GM12878 (cell line): ENCODE data around the gene EPO. TPM values are rescaled to one million over a fixed set of nuclear protein-coding genes. Genes with fewer than 3 reads are reported as not detected.

Experiments used
- ATAC-seq: fragments of 200-7000 bp; cut with Tn5 transposase; 3 replicates; pipeline ENCODE4 v1.9.1; 2020; ENCODE audit warnings: mild to moderate bottlenecking, moderate library complexity
- BruUV-seq: library from RNA; stranded (reverse); fragments of 400-500 nt; replicated peaks from 2 replicates; lab custom pipeline; 2021; lab: Mats Ljungman, UMichigan
- CTCF ChIA-PET: fragments of 300-600 bp; sonication (Branson Sonifier 250); formaldehyde crosslinking; extraction: SDS; loops from one replicate; lab custom pipeline; 2021; ENCODE audit warnings: inconsistent platforms; lab: Yijun Ruan, JAX
- POLR2A ChIA-PET: fragments of 350-600 bp; formaldehyde crosslinking; extraction: SDS; loops from one replicate; lab custom pipeline; 2021; ENCODE audit warnings: inconsistent platforms; lab: Charles Lee
- RAD21 ChIA-PET: fragments of 300-600 bp; sonication (Branson Sonifier 250); formaldehyde crosslinking; loops from one replicate; lab custom pipeline; 2023; ENCODE audit warnings: antibody characterized with exemption; ENCODE audit not compliant: unreplicated experiment; lab: Charles Lee
- SMC1A ChIA-PET: fragments of 300-600 bp; sonication (Branson Sonifier 250); formaldehyde crosslinking; loops from one replicate; lab custom pipeline; 2023; ENCODE audit not compliant: unreplicated experiment, uncharacterized antibody; lab: Charles Lee
- DNase-seq: peaks from one replicate; pipeline ENCODE4 v3.0.0-alpha.2; 2011; ENCODE audit warnings: low read depth, low spot score
- FAIRE-seq: peaks from 3 replicates; lab custom pipeline; 2011; peaks lifted over from hg19 to GRCh38; lab: Jason Lieb, UNC
- H2AFZ ChIP-seq: 2 replicates; pipeline ENCODE4 v1.6.0; 2011; ENCODE audit warnings: low read depth, low read length, control low read depth; ENCODE audit not compliant: control insufficient read depth
- H3K27ac ChIP-seq: 2 replicates; pipeline ENCODE4 v1.5.1; 2011; ENCODE audit warnings: control low read depth; ENCODE audit not compliant: control insufficient read depth, insufficient read depth
- H3K27me3 ChIP-seq, 2 experiments: replicated peaks in 1 of 2; 2 replicates each; pipeline versions ENCODE4 v1.6.0 to v1.6.1; 2011; ENCODE audit warnings: low read length in 1 of 2; ENCODE audit not compliant: control insufficient read depth in 2 of 2, insufficient read depth in 2 of 2
- H3K36me3 ChIP-seq, 2 experiments: 2 replicates each; pipeline ENCODE4 v1.5.1; 2011; ENCODE audit warnings: low read length in 1 of 2; ENCODE audit not compliant: control insufficient read depth in 2 of 2, insufficient read depth in 2 of 2
- H3K4me1 ChIP-seq: 2 replicates; pipeline ENCODE4 v1.6.1; 2011; ENCODE audit warnings: mild to moderate bottlenecking, low read length, moderate library complexity, mixed read lengths; ENCODE audit not compliant: control insufficient read depth, insufficient read depth
- H3K4me2 ChIP-seq: 2 replicates; pipeline ENCODE4 v1.6.0; 2011; ENCODE audit warnings: control low read depth; ENCODE audit not compliant: control insufficient read depth, insufficient read depth
- H3K4me3 ChIP-seq: fragments of 200-600 bp; sonication (generic); 2 replicates; pipeline ENCODE4 v1.5.1; 2016
- H3K79me2 ChIP-seq: 2 replicates; pipeline ENCODE4 v1.6.0; 2011; ENCODE audit warnings: low read length; ENCODE audit not compliant: control insufficient read depth, insufficient read depth
- H3K9ac ChIP-seq: 2 replicates; pipeline ENCODE4 v1.8.0; 2011; ENCODE audit warnings: low read length, control low read depth, mixed read lengths; ENCODE audit not compliant: control insufficient read depth, insufficient read depth
- H3K9me3 ChIP-seq: replicated peaks from 3 replicates; pipeline ENCODE4 v1.5.1; 2011; ENCODE audit warnings: mild to moderate bottlenecking, low read length; ENCODE audit not compliant: control insufficient read depth, insufficient read depth
- H4K20me1 ChIP-seq: 2 replicates; pipeline ENCODE4 v1.6.0; 2011; ENCODE audit not compliant: control insufficient read depth, insufficient read depth
- EED ChIP-seq: sonication (generic); IDR thresholded peaks from 2 replicates; pipeline ENCODE4 v1.6.1; 2016; ENCODE audit warnings: antibody characterized with exemption, low read depth
- EGR1 ChIP-seq, 2 experiments: IDR thresholded peaks; 1 replicate in 1 of 2; 2 replicates in 1 of 2; pipeline ENCODE4 v1.6.1; 2011 to 2012; ENCODE audit warnings: low read depth in 2 of 2, low read length in 2 of 2, borderline replicate concordance in 1 of 2, mild to moderate bottlenecking in 1 of 2, moderate library complexity in 1 of 2
- GATAD2B ChIP-seq: fragments of 450-650 bp; conservative IDR thresholded peaks from 2 replicates; pipeline ENCODE4 v1.6.1; 2017; ENCODE audit warnings: low read depth, mild to moderate bottlenecking, moderate library complexity
- IRF3 ChIP-seq: fragments of 450-650 bp; IDR thresholded peaks from 2 replicates; pipeline ENCODE4 v1.6.1; 2014; ENCODE audit warnings: mild to moderate bottlenecking
- JUNB ChIP-seq: IDR thresholded peaks from 2 replicates; pipeline ENCODE4 v1.6.1; 2016; ENCODE audit warnings: antibody characterized with exemption, mild to moderate bottlenecking
- NFXL1 ChIP-seq: fragments of 450-650 bp; IDR thresholded peaks from 2 replicates; pipeline ENCODE4 v1.6.1; 2017; ENCODE audit warnings: antibody characterized with exemption, mild to moderate bottlenecking, borderline replicate concordance
- NR2C1 ChIP-seq: fragments of 450-650 bp; IDR thresholded peaks from 2 replicates; pipeline ENCODE4 v1.6.1; 2017; ENCODE audit warnings: antibody characterized with exemption, mild to moderate bottlenecking, moderate library complexity
- PML ChIP-seq: IDR thresholded peaks from 2 replicates; pipeline ENCODE4 v1.6.1; 2012; ENCODE audit warnings: low read length, inconsistent platforms
- RBBP5 ChIP-seq: fragments of 200-600 bp; sonication (generic); conservative IDR thresholded peaks from 2 replicates; pipeline ENCODE4 v1.6.1; 2016
- SMAD5 ChIP-seq: IDR thresholded peaks from 2 replicates; pipeline ENCODE4 v1.6.1; 2016; ENCODE audit warnings: antibody characterized with exemption, low read depth
- SMARCA5 ChIP-seq: fragments of 450-650 bp; IDR thresholded peaks from 2 replicates; pipeline ENCODE4 v1.6.1; 2017; ENCODE audit warnings: mild to moderate bottlenecking
- STAT1 ChIP-seq: fragments of 450-650 bp; conservative IDR thresholded peaks from 2 replicates; pipeline ENCODE4 v1.6.1; 2014; ENCODE audit warnings: antibody characterized with exemption, mild to moderate bottlenecking
- TCF7 ChIP-seq: IDR thresholded peaks from 2 replicates; pipeline ENCODE4 v1.6.1; 2014; ENCODE audit warnings: antibody characterized with exemption, borderline replicate concordance
- ZSCAN29 ChIP-seq: fragments of 450-650 bp; IDR thresholded peaks from 2 replicates; pipeline ENCODE4 v1.6.1; 2017; ENCODE audit warnings: mild to moderate bottlenecking, moderate library complexity
- ZZZ3 ChIP-seq: IDR thresholded peaks from 2 replicates; pipeline ENCODE4 v1.6.1; 2011; ENCODE audit warnings: low read depth; ENCODE audit not compliant: control insufficient read depth, insufficient read length
- WGBS: methylation state at CpG from one replicate; pipeline ENCODE4 v1.1.6; 2016; ENCODE audit warnings: low lambda C conversion rate; ENCODE audit not compliant: insufficient replicate concordance, insufficient coverage; ENCODE audit errors: missing lambda C conversion rate; 5-methylcytosine and 5-hydroxymethylcytosine counted together
- in situ Hi-C: fragments of 300-500 bp; cut with MboI; formaldehyde crosslinking; loops from 9 replicates; pipeline ENCODE4 v1.14.3; 2018; ENCODE audit warnings: mixed read lengths
- intact Hi-C: fragments of 100-400 bp; cut with micrococcal nuclease; formaldehyde crosslinking; loops from one replicate; pipeline ENCODE4 v1.14.2; 2022; ENCODE audit not compliant: unreplicated experiment
- polyA plus RNA-seq, 11 experiments: library from polyadenylated mRNA; depleted of rRNA in 4 of 11; unstranded in 6 of 11; stranded (reverse) in 5 of 11; fragments of >200 nt; fragmentation: Nextera tagmentation in 4 of 11; fragmentation: Illumina TruSeq in 1 of 11; extraction: Ambion mirVana in 4 of 11; extraction: Trizol in 1 of 11; gene quantifications; 1 replicate in 1 of 11; 2 replicates in 10 of 11; pipeline versions ENCODE4 v1.2.1 to v1.2.3, GENCODE V29; 2011 to 2016; ENCODE audit warnings: inconsistent platforms in 2 of 11, missing spikeins in 2 of 11, low read depth in 1 of 11
- total RNA-seq, 4 experiments: library from RNA; depleted of rRNA in 3 of 4; stranded (reverse); fragments of >200 nt in 3 of 4; fragmentation: Illumina TruSeq in 1 of 4; extraction: Trizol in 1 of 4; gene quantifications; 2 replicates each; pipeline versions ENCODE4 v1.2.1 to v1.2.3, GENCODE V29; 2013 to 2021
- TF ChIP-seq, protein P1 (sequence below): fragments of 450-650 bp; IDR thresholded peaks from 2 replicates; pipeline ENCODE4 v1.6.1; 2016; ENCODE audit warnings: mild to moderate bottlenecking
- TF ChIP-seq, protein P2 (sequence below): IDR thresholded peaks from 2 replicates; pipeline ENCODE4 v1.6.1; 2012; ENCODE audit warnings: low read depth, low read length, improper control_type of control experiment

The EPO gene
- total and polyA plus RNA-seq, 10 of the 15 experiments (the other 5 are each of a cell fraction or from before 2014, with no cell fraction given): 0.06 to 0.19 TPM; not detected in 8

DNA sequence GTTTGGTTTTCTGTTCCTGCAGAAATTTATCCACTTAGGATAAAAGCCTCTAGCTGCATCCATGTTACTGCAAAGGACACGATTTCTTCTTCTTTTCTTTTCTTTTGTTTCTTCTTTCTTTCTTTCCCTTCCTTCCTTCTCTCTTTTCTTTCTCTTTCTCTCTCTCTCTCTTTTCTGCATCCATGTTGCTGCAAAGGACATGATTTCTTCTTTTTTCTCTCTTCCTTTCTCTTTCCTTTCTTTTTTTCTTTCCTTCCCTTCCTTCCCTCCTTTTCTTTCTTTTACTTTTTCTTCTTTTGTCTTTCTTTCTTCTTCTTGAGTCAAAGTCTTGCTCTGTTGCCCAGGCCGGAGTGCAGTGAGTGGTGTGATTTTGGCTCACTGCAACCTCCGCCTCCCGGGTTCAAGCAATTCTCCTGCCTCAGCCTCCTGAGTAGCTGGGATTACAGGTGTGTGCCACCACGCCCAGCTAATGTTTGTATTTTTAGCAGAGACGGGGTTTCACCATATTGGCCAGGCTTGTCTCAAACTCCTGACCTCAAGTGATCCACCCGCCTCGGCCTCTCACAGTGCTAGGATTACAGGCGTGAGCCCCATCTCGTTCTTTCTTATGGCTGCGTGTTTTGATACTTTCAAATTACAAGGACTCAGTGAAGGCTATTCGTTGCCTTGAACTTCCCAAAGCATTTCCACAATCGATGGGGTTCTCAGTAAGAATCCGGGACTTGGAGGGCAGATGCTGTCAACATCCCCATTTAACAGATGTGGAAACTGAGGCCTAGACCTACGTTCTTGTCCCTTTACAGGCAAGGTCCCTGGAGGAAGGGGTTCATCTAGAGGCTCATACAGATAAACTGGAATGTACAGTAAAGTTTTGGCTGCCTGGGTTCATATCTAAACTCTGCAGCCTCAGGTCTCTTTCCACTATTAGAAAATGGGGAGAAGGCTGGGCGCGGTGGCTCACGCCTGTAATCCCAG lies 48.6 kb upstream of the EPO start:
- ChIA-PET SMC1A (interaction anchor here (0.7 to 1.0 kb wide), 2 partner anchors 14 to 36 kb away, joined by 3 read pairs; no protein-coding TSS in a partner anchor), POLR2A (interaction anchor here (1.0 kb wide), 1 partner anchor 674 kb away, joined by 3 read pairs; no protein-coding TSS in a partner anchor), CTCF (no interaction called here), RAD21 (interaction anchor here (1.1 kb wide), 1 partner anchor 34 kb away, joined by 3 read pairs; the partner anchor contains the start of gene POP7)
- H3K9ac ChIP-seq: no peak overlapping the region
- in situ Hi-C loops (no loop called here), intact Hi-C loops (loop anchor here (2.0 kb wide), 1 partner anchor 59 kb away; the partner anchor contains the start of gene MOSPD3)
- no peaks in the 10 kb centered on the region; the same call in 1 of the 2 replicates for H3K4me1 ChIP-seq
- no TSS peak for BruUV-seq
- H3K36me3 ChIP-seq: peaks cover 0 to under 1% of the 10 kb centered on the region in 2 experiments; a peak in 2 of 4 replicates
- 68% methylated on average over 18 of the region's 18 CpGs for WGBS
- no peaks in the 10 kb centered on the region for H3K9me3 ChIP-seq
- H3K79me2 ChIP-seq: peaks cover 24% of the 10 kb centered on the region
- H3K4me3 ChIP-seq: no peak overlapping the region
- DNase-seq: no peak
- FAIRE-seq: no peak
- H2AFZ ChIP-seq: no peak overlapping the region
- H4K20me1 ChIP-seq: 0 out of 2 replicates have a peak, but pooled peaks cover 3% of the 10 kb centered on the region
- ATAC-seq: no peak
- H3K27me3 ChIP-seq: no peaks in the 10 kb centered on the region
- no peak overlapping the region for H3K27ac ChIP-seq
- no peak overlapping the region for H3K4me2 ChIP-seq
- TF ChIP-seq NR2C1 (no peak), NFXL1 (no peak), TCF7 (no peak), STAT1 (no peak), ZSCAN29 (no peak), RBBP5 (no peak), SMARCA5 (no peak), GATAD2B (no peak), ZZZ3 (no peak), PML (no peak), EED (no peak), SMAD5 (no peak), JUNB (no peak), EGR1 (IDR thresholded peaks at IDR 0.05; ENCODE audit: borderline replicate concordance in 1 of 2, low read depth in 2 of 2, low read length in 2 of 2) (no peak), IRF3 (no peak)
- TF ChIP-seq, protein P1, sequence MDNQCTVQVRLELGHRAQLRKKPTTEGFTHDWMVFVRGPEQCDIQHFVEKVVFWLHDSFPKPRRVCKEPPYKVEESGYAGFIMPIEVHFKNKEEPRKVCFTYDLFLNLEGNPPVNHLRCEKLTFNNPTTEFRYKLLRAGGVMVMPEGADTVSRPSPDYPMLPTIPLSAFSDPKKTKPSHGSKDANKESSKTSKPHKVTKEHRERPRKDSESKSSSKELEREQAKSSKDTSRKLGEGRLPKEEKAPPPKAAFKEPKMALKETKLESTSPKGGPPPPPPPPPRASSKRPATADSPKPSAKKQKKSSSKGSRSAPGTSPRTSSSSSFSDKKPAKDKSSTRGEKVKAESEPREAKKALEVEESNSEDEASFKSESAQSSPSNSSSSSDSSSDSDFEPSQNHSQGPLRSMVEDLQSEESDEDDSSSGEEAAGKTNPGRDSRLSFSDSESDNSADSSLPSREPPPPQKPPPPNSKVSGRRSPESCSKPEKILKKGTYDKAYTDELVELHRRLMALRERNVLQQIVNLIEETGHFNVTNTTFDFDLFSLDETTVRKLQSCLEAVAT: no peak
- TF ChIP-seq, protein P2, sequence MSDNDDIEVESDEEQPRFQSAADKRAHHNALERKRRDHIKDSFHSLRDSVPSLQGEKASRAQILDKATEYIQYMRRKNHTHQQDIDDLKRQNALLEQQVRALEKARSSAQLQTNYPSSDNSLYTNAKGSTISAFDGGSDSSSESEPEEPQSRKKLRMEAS: no peak
